Smooth muscle cell of the coronary artery (primary cell): Measurements from ENCODE around the gene CACNB3. TPM values are rescaled to one million over a fixed set of nuclear protein-coding genes. Genes with fewer than 3 reads are reported as not detected.

Experiments used
- total RNA-seq: library from RNA; depleted of rRNA; stranded (reverse); fragments of >200 nt; gene quantifications from 2 replicates; pipeline ENCODE4 v1.2.3, GENCODE V29; 2014; ENCODE audit warnings: low replicate concordance

CACNB3 gene
- total RNA-seq = 6.0 and 10.9 TPM in 2 replicates

GRCh38 chr12:48817873-48818830 is at the start of gene CACNB3:
Gene CACNB3, plus strand, starts transcription at chr12:48818496. Its CDS starts 434 bp downstream, at chr12:48818930.

DNA sequence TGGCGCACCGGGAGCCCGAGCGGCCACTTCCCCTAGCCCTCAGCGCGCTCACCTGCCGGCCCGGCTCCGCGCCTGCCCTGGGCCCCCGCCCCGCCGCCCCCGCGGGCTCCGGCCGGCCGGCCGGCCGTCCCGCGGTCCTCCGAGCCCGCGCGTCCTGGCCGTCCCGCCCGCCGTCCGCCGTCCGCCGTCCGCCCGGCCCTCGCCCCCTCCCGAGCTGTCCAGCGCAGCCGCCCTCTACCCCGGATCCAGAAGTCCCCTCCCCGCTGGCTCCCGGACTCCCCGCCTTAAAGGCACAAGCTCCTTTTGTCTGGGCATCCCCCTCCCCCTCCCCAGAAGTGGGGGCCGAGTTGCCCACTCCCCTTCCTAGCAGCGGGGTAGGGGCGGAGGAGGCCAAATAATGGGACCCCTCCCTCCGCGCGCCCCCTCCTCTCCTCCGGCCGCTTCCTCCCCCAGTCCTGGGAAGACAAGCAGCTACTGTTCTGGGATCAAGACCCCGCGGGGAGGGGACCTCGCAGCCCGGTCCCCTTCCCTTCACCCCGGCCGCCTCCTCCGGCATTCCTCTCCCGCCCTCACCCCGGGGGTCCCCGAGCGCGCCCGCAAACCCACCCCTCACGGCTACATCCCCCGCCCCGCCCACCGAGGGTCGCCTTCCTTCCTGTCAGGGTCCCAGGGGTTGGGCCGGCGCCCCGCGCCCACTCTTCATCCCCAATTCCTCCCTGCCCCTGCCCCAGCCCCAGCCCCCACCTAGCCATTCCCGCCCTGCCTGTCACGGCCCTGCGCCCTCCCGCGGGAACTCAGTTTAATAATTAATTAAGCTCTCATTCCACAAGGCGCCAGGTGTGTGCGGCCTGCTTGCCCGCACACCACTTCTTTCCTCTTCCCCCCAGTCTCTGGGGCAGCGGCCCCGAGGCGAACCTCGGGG is 29.2 kb upstream of the CACNB3 start, which contains the start of gene ADCY6:
Gene ADCY6, minus strand, starts transcription at position 236 of the 922 bp plus-strand sequence. CDS start 5,655 bp downstream, outside the sequence.

GRCh38 chr12:48851883-48852733 is 33.8 kb downstream of the CACNB3 start, which contains the start of gene DDX23:
Gene DDX23, minus strand, starts transcription at chr12:48852163. Its CDS starts 6,381 bp downstream, at chr12:48845782.

DNA sequence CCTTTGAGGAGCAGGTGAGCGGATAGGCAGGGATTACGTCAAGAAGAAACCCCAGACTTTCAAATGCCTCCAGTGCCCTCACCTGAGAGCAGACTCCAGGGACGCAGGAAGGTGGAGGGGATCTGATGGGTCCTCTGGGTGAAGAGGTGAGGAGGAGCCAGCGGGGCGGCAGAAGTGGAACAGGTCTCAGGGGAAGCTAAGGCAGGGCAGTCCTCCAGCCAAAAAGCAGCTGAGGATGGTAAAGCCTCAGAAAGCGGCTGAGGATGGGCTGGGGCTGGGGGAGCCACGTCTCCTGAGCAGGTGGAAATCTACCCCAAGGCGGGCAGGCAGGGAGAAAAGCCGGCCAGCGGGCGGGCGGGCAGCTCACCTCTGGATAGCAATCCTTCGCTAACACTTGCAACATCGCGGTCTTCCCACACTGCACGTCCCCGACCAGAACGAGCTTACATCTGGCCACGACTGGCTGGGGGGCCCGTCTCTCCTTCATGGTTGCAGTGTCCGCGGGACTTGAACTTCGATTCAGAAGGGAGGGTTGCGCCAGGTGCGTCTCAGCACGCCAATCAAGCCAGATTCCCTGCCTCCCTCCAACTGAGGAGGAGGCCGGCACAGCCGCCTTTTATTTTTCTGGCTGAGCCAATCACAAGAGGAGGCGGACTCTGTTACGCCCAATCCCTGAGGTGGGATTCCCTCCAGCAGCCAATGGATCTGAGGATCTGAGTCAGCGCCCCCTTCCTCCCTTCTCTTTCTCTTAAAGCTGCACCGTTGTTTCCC is 47.2 kb downstream of the CACNB3 start, which contains the start of gene RND1:
Gene RND1, minus strand, starts transcription at position 590 of the 771 bp plus-strand sequence. Its CDS starts 103 bp downstream, at position 487.

Other genes with a start within 250 kb of the CACNB3 start
- not detected in 2 replicates for gene LALBA, start 248.4 kb upstream of the CACNB3 start, total RNA-seq
- gene KANSL2, start 136.3 kb upstream of the CACNB3 start, total RNA-seq = 46.3 and 47.9 TPM in 2 replicates
- gene CCNT1, start 101.8 kb upstream of the CACNB3 start, total RNA-seq = 16.0 and 23.8 TPM in 2 replicates
- gene ADCY6, start 29.4 kb upstream of the CACNB3 start, total RNA-seq = 52.6 and 56.6 TPM in 2 replicates
- gene DDX23, start 33.7 kb downstream of the CACNB3 start, total RNA-seq = 70.7 and 156 TPM in 2 replicates
- gene RND1, start 47.4 kb downstream of the CACNB3 start, total RNA-seq = 5.6 TPM in 1 of 2 replicates, not detected in the other
- gene FKBP11, start 107.0 kb downstream of the CACNB3 start, total RNA-seq = 12.8 and 28.0 TPM in 2 replicates
- 35.8 and 47.6 TPM in 2 replicates for gene ARF3, start 139.0 kb downstream of the CACNB3 start, total RNA-seq
- gene WNT10B, start 153.2 kb downstream of the CACNB3 start, total RNA-seq = 0.08 TPM in 1 of 2 replicates, not detected in the other
- not detected in 2 replicates for gene WNT1, start 159.8 kb downstream of the CACNB3 start, total RNA-seq
- 0.08 TPM in 1 of 2 replicates, not detected in the other for gene DDN, start 180.9 kb downstream of the CACNB3 start, total RNA-seq
- gene PRKAG1, start 200.3 kb downstream of the CACNB3 start, total RNA-seq = 73.9 and 74.9 TPM in 2 replicates
- gene KMT2D, start 242.3 kb downstream of the CACNB3 start, total RNA-seq = 17.6 and 19.0 TPM in 2 replicates